Measurements from ENCODE around the gene ACOT9. TPM values are rescaled to one million over a fixed set of nuclear protein-coding genes. Genes with fewer than 3 reads are reported as not detected.

Gene ACOT9
- total and polyA plus RNA-seq, 9 donors: 43.5 to 59.1 (median 51.3) TPM

Other genes starting within 250 kb of the ACOT9 start
- 156 TPM for gene PRDX4, start 75.8 kb downstream of the ACOT9 start, total RNA-seq
- gene PRDX4, start 75.8 kb downstream of the ACOT9 start, polyA plus RNA-seq (ENCODE audit: insufficient read depth in 1 of 8, insufficient read length in 8 of 8, low replicate concordance in 1 of 8): 100 to 1,000 TPM in 3 of 8 donors, 10 to 100 TPM in 5; 68.1 to 124 (median 91.5) TPM
- 48.9 TPM for gene SAT1, start 39.9 kb upstream of the ACOT9 start, total RNA-seq
- 10 to 100 TPM; 32.0 to 77.8 (median 41.0) TPM for gene SAT1, start 39.9 kb upstream of the ACOT9 start, polyA plus RNA-seq (ENCODE audit: insufficient read depth in 1 of 8, insufficient read length in 8 of 8, low replicate concordance in 1 of 8)
- 15.6 TPM for gene APOO, start 164.7 kb upstream of the ACOT9 start, total RNA-seq
- 10 to 100 TPM; 14.9 to 18.7 (median 16.7) TPM for gene APOO, start 164.7 kb upstream of the ACOT9 start, polyA plus RNA-seq (ENCODE audit: insufficient read depth in 1 of 8, insufficient read length in 8 of 8, low replicate concordance in 1 of 8)
- 0.04 TPM for gene CXorf58, start 164.7 kb upstream of the ACOT9 start, total RNA-seq
- gene CXorf58, start 164.7 kb upstream of the ACOT9 start, polyA plus RNA-seq (ENCODE audit: insufficient read depth in 1 of 8, insufficient read length in 8 of 8, low replicate concordance in 1 of 8): under 1 TPM in 2 of 8 donors, not detected in 6; 0.09 to 0.10 TPM

Data from muscle of leg (tissue), 9 donors.